ENCODE measurements around the gene RAPGEF1. TPM values are rescaled to one million over a fixed set of nuclear protein-coding genes. Genes with fewer than 3 reads are reported as not detected.
A peak's percentile ranks its signal among the peaks of the same experiment; 100 is the strongest.

The RAPGEF1 gene
- total RNA-seq, 1 donor from 2014 or later, result 57.9 TPM

GRCh38 chr9:131546336-131547084, 193.4 kb downstream of the RAPGEF1 start:
- no peak for DNase-seq (ENCODE audit: extremely low spot score in 2 of 2)
- H3K27ac ChIP-seq, result no peak overlapping the region

GRCh38 chr9:131545786-131546335, 194.0 kb downstream of the RAPGEF1 start:
- Histone ChIP-seq H3K4me3 (peak overlapping the region in 1 of 2 donors; percentile 1), H3K9me3 (peaks cover 5% of the 10 kb centered on the region), H3K36me3 (no peaks in the 10 kb centered on the region), H3K27me3 (peaks cover 9% of the 10 kb centered on the region), H3K4me1 (peaks cover 21% of the 10 kb centered on the region), H3K27ac (no peak overlapping the region)
- DNase-seq (ENCODE audit: extremely low spot score in 2 of 2), result no peak
- TF ChIP-seq POLR2A (IDR thresholded peaks at IDR 0.05) (no peak), CTCF (IDR thresholded peaks at IDR 0.05) (no peak), POLR2AphosphoS5 (IDR thresholded peaks at IDR 0.05; ENCODE audit: insufficient read depth in 1 of 2, low read depth in 1 of 2) (no peak)
- intact Hi-C loops (cut with DNase I), result no loop called here

More at GRCh38 chr9:131546336-131547084, 193.4 kb downstream of the RAPGEF1 start:
- Histone ChIP-seq H3K4me1 (peaks cover 21% of the 10 kb centered on the region), H3K9me3 (peaks cover 5% of the 10 kb centered on the region), H3K36me3 (no peaks in the 10 kb centered on the region), H3K4me3 (peak overlapping the region; percentile 1 to 15), H3K27me3 (peaks cover 9% of the 10 kb centered on the region)
- intact Hi-C loops (cut with DNase I), result no loop called here
- no peak for TF ChIP-seq POLR2AphosphoS5 (IDR thresholded peaks at IDR 0.05; ENCODE audit: insufficient read depth in 1 of 2, low read depth in 1 of 2)
- no peak for TF ChIP-seq CTCF (IDR thresholded peaks at IDR 0.05)
- no peak for TF ChIP-seq POLR2A (IDR thresholded peaks at IDR 0.05)

DNA sequence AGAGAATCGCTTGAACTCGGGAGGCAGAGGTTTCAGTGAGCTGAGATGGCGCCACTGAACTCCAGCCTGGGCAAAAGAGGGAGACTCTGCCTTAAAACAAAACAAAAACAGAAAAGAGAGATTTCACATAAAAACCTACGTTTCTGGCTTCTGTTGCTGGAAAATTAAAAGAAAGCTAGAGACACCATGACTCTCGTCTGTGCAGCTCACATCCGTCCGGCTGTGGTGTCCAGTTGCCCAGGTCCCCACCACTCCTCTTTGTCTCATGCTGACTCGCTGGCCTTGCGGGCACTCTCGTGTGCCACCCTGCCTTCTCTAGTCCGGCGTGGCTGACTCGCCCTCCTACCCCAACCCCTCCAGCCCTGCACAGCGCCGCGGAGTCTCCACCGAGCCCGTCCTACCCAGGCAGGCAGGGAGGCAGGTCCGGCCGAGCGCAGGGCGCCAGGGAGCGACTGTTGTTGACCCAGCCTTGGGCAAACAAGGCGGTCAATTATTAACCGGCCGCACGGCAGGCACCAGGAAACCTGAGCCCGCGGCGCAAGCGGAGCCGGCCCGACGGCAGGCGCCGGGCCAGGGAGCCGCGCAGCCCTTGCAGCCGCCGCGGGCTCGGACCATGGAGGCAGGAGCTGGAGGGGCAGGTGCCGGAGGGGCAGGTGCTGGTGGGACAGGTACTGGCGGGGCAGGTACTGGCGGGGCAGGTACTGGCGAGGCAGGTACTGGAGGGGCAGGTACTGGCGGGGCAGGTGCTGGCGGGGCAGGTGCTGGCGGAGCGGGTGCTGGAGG, 194.7 kb downstream of the RAPGEF1 start, which contains the start of gene PRRT1B:
Gene PRRT1B (plus strand): TSS at position 521 of the 783 bp plus-strand sequence. CDS start 93 bp downstream, at position 614.
- Histone ChIP-seq H3K4me1 (peaks cover 21% of the 10 kb centered on the region), H3K4me3 (peak within 1 kb of the TSS in 1 of 2 donors; percentile 1), H3K36me3 (no peaks in the 10 kb centered on the region), H3K27me3 (peaks cover 9% of the 10 kb centered on the region), H3K27ac (no peak within 1 kb of the TSS), H3K9me3 (peaks cover 5% of the 10 kb centered on the region)
- no peak for DNase-seq (ENCODE audit: extremely low spot score in 2 of 2)
- intact Hi-C loops (cut with DNase I), result no loop called here
- no peak for TF ChIP-seq POLR2AphosphoS5 (IDR thresholded peaks at IDR 0.05; ENCODE audit: insufficient read depth in 1 of 2, low read depth in 1 of 2)
- no peak for TF ChIP-seq POLR2A (IDR thresholded peaks at IDR 0.05)
- TF ChIP-seq CTCF (IDR thresholded peaks at IDR 0.05), result no peak

GRCh38 chr9:131543141-131543540, 196.7 kb downstream of the RAPGEF1 start:
- TF ChIP-seq POLR2AphosphoS5 (IDR thresholded peaks at IDR 0.05; ENCODE audit: insufficient read depth in 1 of 2, low read depth in 1 of 2) (no peak), CTCF (IDR thresholded peaks at IDR 0.05) (no peak), POLR2A (IDR thresholded peaks at IDR 0.05) (no peak)

More at GRCh38 chr9:131543141-131543540, 196.7 kb downstream of the RAPGEF1 start:
- no peak overlapping the region for H3K4me3 ChIP-seq
- peaks cover 21% of the 10 kb centered on the region for H3K4me1 ChIP-seq
- H3K9me3 ChIP-seq, result peaks cover 5% of the 10 kb centered on the region
- peaks cover 9% of the 10 kb centered on the region for H3K27me3 ChIP-seq
- H3K27ac ChIP-seq, result no peak overlapping the region
- DNase-seq (ENCODE audit: extremely low spot score in 2 of 2), result no peak
- H3K36me3 ChIP-seq, result no peaks in the 10 kb centered on the region
- intact Hi-C loops (cut with DNase I), result no loop called here

All from vagina (tissue), 2 donors.